NCI-H2107 treated with DMSO at 0.1 percent for 48 hours (cell line): ENCODE results near the gene CLEC18B.
"Not testable (repeated sequence)": the region's sequence is repeated elsewhere in the genome, so short reads cannot be mapped to it uniquely, and the experiment has no call there.

Experiments
- DNase-seq: peaks from one replicate; lab custom pipeline; 2025; ENCODE audit not compliant: unreplicated experiment; lab: John Stamatoyannopoulos, UW

CLEC18B gene

GRCh38 chr16:74361646-74362610 lies 59.4 kb downstream of the CLEC18B start:
- not testable (repeated sequence) for DNase-seq
